Measurements from ENCODE around the gene KRTAP10-4. TPM values are rescaled to one million over a fixed set of nuclear protein-coding genes. Genes with fewer than 3 reads are reported as not detected.
"Not testable (repeated sequence)": the region's sequence is repeated elsewhere in the genome, so short reads cannot be mapped to it uniquely, and the experiment has no call there.

The KRTAP10-4 gene, protein sequence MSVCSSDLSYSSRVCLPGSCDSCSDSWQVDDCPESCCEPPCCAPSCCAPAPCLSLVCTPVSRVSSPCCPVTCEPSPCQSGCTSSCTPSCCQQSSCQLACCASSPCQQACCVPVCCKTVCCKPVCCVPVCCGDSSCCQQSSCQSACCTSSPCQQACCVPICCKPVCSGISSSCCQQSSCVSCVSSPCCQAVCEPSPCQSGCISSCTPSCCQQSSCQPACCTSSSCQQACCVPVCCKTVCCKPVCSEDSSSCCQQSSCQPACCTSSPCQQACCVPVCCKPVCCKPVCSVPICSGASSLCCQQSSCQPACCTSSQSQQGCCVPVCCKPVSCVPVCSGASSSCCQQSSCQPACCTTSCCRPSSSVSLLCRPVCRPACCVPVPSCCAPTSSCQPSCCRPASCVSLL
- total RNA-seq = not detected
- polyA plus RNA-seq = not detected
- long read RNA-seq, donor 1 = 0 reads
- long read RNA-seq, donor 2 = 0 reads
- long read RNA-seq, donor 3 = 0 reads

DNA sequence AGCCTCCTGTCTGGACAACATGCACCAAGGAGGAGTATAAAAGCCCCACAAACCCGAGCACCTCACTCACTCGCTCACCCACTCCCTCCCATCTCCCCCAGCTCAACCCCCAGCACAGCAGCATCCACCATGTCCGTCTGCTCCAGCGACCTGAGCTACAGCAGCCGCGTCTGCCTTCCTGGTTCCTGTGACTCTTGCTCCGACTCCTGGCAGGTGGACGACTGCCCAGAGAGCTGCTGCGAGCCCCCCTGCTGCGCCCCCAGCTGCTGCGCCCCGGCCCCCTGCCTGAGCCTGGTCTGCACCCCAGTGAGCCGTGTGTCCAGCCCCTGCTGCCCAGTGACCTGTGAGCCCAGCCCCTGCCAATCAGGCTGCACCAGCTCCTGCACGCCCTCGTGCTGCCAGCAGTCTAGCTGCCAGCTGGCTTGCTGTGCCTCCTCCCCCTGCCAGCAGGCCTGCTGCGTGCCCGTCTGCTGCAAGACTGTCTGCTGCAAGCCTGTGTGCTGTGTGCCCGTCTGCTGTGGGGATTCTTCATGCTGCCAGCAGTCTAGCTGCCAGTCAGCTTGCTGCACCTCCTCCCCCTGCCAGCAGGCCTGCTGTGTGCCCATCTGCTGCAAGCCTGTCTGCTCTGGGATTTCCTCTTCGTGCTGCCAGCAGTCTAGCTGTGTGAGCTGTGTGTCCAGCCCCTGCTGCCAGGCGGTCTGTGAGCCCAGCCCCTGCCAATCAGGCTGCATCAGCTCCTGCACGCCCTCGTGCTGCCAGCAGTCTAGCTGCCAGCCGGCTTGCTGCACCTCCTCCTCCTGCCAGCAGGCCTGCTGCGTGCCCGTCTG, at the start of gene KRTAP10-4:
Gene KRTAP10-4, plus strand, starts transcription at position 100 of the 827 bp plus-strand sequence. Its CDS starts 30 bp downstream, at position 130.
- intact Hi-C loops (cut with DNase I); DNase-seq: not testable (repeated sequence)

DNA sequence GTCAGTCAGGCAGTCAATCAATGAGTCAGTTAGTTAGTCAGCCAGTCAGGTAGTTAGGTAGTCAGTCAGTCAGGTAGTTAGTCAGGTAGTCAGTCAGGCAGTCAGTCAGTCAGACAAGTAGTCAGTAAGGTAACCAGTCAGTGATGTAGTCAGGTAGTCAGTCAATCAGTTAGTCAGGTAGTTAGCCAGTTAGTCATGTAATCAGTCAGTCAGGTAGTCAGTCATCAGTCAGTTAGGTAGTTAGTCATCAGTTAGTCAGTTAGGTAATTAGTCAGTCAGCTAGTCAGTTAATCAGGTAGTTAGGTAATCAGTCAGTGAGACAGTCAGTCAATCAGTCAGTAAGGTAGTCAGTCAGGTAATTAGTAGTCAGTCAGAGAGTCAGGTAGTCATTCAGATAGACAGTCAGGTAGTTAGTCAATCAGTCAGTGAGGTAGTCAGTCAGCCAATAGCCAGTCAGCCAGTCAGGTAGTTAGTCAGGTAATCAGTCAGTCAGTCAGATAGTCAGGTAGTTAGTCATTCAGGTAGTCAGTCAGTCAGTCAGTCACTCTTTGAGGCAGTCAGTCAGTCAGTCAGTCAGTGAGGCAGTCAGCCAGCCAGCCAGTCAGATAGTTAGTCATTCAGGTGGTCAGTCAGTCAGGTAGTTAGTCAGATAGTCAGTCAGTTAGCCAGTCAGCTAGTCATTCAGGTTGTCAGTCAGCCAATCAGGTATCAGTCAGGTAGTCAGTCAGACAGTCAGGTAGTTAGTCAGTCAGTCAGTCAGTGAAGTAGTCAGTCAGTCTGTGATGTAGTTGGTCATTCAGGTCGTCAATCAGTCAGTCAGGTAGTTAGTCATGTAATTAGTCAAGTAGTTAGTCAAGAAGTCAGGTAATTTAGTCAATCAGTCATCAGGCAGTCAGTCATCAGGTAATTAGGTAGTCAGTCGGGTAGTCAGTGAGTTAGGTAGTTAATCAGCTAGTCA, 48.8 kb upstream of the KRTAP10-4 start:
- Histone ChIP-seq H3K27me3 (peaks cover 0 to 41% (median 5%) of the 10 kb centered on the region in 7 donors), H3K4me3 (no peak overlapping the region), H3K36me3 (no peaks in the 10 kb centered on the region), H3K27ac (no peak overlapping the region), H3K4me1 (no peaks in the 10 kb centered on the region), H3K9me3 (no peaks in the 10 kb centered on the region)
- TF ChIP-seq, protein P1, sequence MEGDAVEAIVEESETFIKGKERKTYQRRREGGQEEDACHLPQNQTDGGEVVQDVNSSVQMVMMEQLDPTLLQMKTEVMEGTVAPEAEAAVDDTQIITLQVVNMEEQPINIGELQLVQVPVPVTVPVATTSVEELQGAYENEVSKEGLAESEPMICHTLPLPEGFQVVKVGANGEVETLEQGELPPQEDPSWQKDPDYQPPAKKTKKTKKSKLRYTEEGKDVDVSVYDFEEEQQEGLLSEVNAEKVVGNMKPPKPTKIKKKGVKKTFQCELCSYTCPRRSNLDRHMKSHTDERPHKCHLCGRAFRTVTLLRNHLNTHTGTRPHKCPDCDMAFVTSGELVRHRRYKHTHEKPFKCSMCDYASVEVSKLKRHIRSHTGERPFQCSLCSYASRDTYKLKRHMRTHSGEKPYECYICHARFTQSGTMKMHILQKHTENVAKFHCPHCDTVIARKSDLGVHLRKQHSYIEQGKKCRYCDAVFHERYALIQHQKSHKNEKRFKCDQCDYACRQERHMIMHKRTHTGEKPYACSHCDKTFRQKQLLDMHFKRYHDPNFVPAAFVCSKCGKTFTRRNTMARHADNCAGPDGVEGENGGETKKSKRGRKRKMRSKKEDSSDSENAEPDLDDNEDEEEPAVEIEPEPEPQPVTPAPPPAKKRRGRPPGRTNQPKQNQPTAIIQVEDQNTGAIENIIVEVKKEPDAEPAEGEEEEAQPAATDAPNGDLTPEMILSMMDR (IDR thresholded peaks at IDR 0.05) = no peak
- intact Hi-C loops (cut with DNase I) = no loop called here
- 69 to 83% methylated on average over 2 of the region's 2 CpGs for WGBS, 2 donors
- DNase-seq = no peak
- no peak for ATAC-seq

More for the DNA sequence above, at the start of gene KRTAP10-4:
- not testable (repeated sequence) for H3K4me3 ChIP-seq, H3K4me1 ChIP-seq, H3K27ac ChIP-seq, H3K36me3 ChIP-seq
- peaks cover 0 to 38% (median 14%) of the 10 kb centered on the region in 11 donors for H3K9me3 ChIP-seq
- peaks cover 0 to 22% (median 0%) of the 10 kb centered on the region in 7 donors for H3K27me3 ChIP-seq
- ATAC-seq = peak in 1 of 8 donors; percentile 61
- WGBS, 2 donors = 60 to 68% methylated on average over 19 to 22 of the region's 25 CpGs

DNA sequence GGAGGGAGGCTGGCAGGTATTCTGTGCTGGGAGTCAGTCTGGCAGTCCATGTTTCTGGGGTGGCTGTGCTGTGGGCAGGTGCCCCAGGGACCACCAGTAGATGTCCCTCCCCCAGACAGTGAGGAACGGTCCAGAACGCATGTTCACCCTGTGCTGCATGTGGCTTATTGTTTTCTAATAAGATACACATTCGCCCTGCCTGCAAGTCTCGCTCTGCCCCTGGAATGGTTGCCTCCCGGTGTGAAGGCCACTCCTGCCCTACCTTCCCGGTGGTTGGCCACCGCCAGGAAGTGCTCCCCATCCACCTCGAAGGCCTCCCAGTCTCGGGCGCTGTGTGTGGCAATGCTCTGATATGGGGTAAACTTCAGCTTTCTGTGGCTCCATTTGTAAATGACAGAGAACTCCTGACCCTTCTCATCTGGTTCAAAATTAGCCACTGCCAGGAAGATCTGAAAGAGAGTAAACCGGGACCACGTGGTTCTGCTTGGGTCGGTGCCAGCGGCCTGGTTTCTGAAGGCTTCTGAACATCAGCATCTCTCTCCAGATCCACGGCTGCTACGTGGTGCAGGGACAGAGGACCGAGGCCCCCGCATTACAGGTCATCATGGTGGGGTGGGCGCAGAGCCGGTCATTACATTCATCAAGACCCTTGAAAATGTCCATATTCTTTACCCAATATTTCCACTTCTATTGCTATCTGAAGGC, 48.0 kb upstream of the KRTAP10-4 start:
- ATAC-seq = no peak

More for the DNA sequence above, 48.0 kb upstream of the KRTAP10-4 start:
- no peaks in the 10 kb centered on the region for H3K9me3 ChIP-seq
- H3K27ac ChIP-seq = no peak overlapping the region
- H3K27me3 ChIP-seq = peaks cover 0 to 39% (median 0%) of the 10 kb centered on the region in 7 donors
- intact Hi-C loops (cut with DNase I) = no loop called here
- TF ChIP-seq, protein P1 (IDR thresholded peaks at IDR 0.05) = no peak
- no peaks in the 10 kb centered on the region for H3K4me1 ChIP-seq
- no peaks in the 10 kb centered on the region for H3K36me3 ChIP-seq
- DNase-seq = no peak
- WGBS, 2 donors = 86% methylated on average over 20 of the region's 20 CpGs
- H3K4me3 ChIP-seq = no peak overlapping the region

All from heart right ventricle (tissue), 16 donors.